Fibroblast of pulmonary artery (primary cell): ENCODE results near the gene SARS1.
A peak's percentile ranks its signal among the peaks of the same experiment; 100 is the strongest.

ENCODE experiments used
- DNase-seq: peaks from one replicate; pipeline ENCODE4 v3.0.0-alpha.2; 2010; ENCODE audit warnings: low read depth
- H3K4me3 ChIP-seq: replicated peaks from 2 replicates; pipeline ENCODE4 v1.5.1; 2011; ENCODE audit warnings: low read depth, mild to moderate bottlenecking, control low read depth, low read length, moderate library complexity
- CTCF ChIP-seq: IDR thresholded peaks from 2 replicates; pipeline ENCODE4 v1.5.1; 2011; ENCODE audit warnings: mild to moderate bottlenecking, control low read depth, low read length, inconsistent platforms; ENCODE audit errors: missing control alignments

The SARS1 gene

GRCh38 chr1:109243860-109244552, 30.3 kb downstream of the SARS1 start:
- H3K4me3 ChIP-seq, result no peak overlapping the region
- TF ChIP-seq CTCF, result no peak
- no peak for DNase-seq

- DNase-seq, result no peak
- no peak for TF ChIP-seq CTCF
- no peak overlapping the region for H3K4me3 ChIP-seq
These were observed 32.4 kb downstream of the SARS1 start for GRCh38 chr1:109246141-109246551.

GRCh38 chr1:109247401-109248365, 34.0 kb downstream of the SARS1 start:
- DNase-seq, result no peak
- H3K4me3 ChIP-seq, result no peak overlapping the region
- TF ChIP-seq CTCF, result no peak

DNA sequence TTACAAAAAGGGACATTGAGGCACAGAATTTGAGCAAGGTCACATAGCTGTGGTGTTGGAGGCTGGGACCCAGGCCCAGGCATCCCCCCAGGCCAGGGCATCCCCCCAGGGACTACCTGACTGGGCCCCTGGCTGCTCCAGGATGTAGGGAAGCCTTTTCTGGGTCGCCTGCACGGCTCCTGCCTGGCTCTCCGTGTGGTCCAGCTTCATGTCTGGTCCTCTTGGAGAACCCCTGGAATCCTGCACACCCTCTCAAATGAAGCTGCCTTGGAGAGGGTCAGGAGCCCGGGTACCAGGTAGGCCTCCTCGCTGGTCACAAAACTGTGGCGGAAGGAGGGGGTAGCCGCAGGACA, 34.7 kb downstream of the SARS1 start:
- no peak for DNase-seq
- TF ChIP-seq CTCF, result no peak
- H3K4me3 ChIP-seq, result no peak overlapping the region

DNA sequence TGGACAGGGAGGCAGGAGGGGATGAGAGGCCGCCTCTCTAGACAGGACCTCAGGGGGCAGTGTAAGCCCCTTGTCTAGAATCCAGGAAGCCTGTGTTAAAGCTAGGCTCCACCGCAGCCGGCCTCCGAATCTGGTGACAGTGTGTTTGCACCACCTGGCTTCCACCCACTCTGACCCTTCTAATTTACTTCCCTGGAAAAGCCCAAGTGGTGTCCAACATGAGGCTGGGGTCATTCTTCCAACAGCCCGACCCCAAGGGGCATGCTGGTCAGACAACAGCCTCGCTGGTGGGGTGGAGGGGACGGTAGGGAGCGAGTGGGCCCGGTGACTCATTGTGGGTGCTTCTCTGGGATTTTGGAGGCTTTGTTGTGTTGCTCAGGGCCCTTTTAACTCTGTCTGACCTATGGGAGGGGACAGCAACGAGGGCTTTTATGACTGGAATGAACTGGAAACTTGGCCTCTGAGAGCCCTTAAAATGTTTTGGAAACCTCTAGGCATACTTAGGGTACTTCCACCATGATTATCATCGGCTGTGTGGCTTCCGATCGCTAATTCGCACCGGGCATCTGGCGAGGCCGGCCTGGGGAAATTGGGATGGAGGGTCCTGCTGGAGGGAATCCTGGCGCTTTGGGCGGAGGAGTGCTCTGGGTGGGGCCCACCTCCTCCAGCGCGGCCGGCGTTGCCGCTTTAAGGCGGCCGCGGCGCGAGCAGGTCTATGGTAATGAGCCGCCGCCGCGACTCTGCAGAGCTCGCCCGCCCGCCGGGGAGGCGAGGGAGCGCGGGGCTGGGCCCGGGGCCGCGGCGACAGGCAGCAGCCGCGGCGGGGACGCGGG, 35.3 kb downstream of the SARS1 start, which contains the start of gene CELSR2:
CELSR2 (plus strand) TSS at position 743 of the 833 bp plus-strand sequence. CDS start 541 bp downstream, outside the sequence.
- no peak for TF ChIP-seq CTCF
- DNase-seq, result peak; percentile 50
- peak within 1 kb of the TSS; percentile 31 for H3K4me3 ChIP-seq

- H3K4me3 ChIP-seq, result peak overlapping the region; percentile 31
- TF ChIP-seq CTCF, result no peak
- no peak for DNase-seq
These were observed 36.1 kb downstream of the SARS1 start for GRCh38 chr1:109249654-109250401.
